GM12878 (cell line): ENCODE data around the gene NDUFS6. TPM values are rescaled to one million over a fixed set of nuclear protein-coding genes. Genes with fewer than 3 reads are reported as not detected.

Experiments
- BHLHE40 ChIP-seq, 2 experiments: fragments of 450-650 bp in 1 of 2; IDR thresholded peaks; 2 replicates each; pipeline ENCODE4 v1.6.1; 2011 to 2017; ENCODE audit warnings: low read depth in 2 of 2, borderline replicate concordance in 1 of 2, improper control_type of control experiment in 1 of 2, low read length in 1 of 2, mild to moderate bottlenecking in 1 of 2
- BRCA1 ChIP-seq: IDR thresholded peaks from 2 replicates; pipeline ENCODE4 v1.6.1; 2011; ENCODE audit warnings: low read depth, low read length, improper control_type of control experiment
- CBX5 ChIP-seq: sonication (generic); IDR thresholded peaks from 2 replicates; pipeline ENCODE4 v1.6.1; 2016; ENCODE audit warnings: low read depth, moderate library complexity, mild to moderate bottlenecking, inconsistent platforms
- EED ChIP-seq: sonication (generic); IDR thresholded peaks from 2 replicates; pipeline ENCODE4 v1.6.1; 2016; ENCODE audit warnings: antibody characterized with exemption, low read depth
- FOXM1 ChIP-seq: IDR thresholded peaks from 2 replicates; pipeline ENCODE4 v1.6.1; 2012; ENCODE audit warnings: low read depth, mild to moderate bottlenecking, inconsistent platforms, low read length, moderate library complexity
- GABPA ChIP-seq: IDR thresholded peaks from 2 replicates; pipeline ENCODE4 v1.6.1; 2014; ENCODE audit warnings: antibody characterized with exemption, low read depth, mild to moderate bottlenecking, inconsistent platforms
- MEF2B ChIP-seq: fragments of 450-650 bp; IDR thresholded peaks from 2 replicates; pipeline ENCODE4 v1.6.1; 2018; ENCODE audit warnings: mild to moderate bottlenecking, moderate library complexity; ENCODE audit not compliant: partially characterized antibody, poor library complexity, severe bottlenecking
- MXI1 ChIP-seq: fragments of 150-350 bp; IDR thresholded peaks from 2 replicates; pipeline ENCODE4 v1.6.1; 2011; ENCODE audit warnings: low read depth, mild to moderate bottlenecking, inconsistent platforms, low read length, improper control_type of control experiment
- PML ChIP-seq: IDR thresholded peaks from 2 replicates; pipeline ENCODE4 v1.6.1; 2012; ENCODE audit warnings: low read length, inconsistent platforms
- POLR2A ChIP-seq: IDR thresholded peaks from 2 replicates; pipeline ENCODE4 v1.6.1; 2011; ENCODE audit warnings: low read depth, mild to moderate bottlenecking, low read length
- SMARCA5 ChIP-seq: fragments of 450-650 bp; IDR thresholded peaks from 2 replicates; pipeline ENCODE4 v1.6.1; 2017; ENCODE audit warnings: mild to moderate bottlenecking
- STAT3 ChIP-seq: IDR thresholded peaks from 2 replicates; pipeline ENCODE4 v1.6.1; 2011; ENCODE audit warnings: low read depth, low read length, improper control_type of control experiment
- TAF1 ChIP-seq: IDR thresholded peaks from 2 replicates; pipeline ENCODE4 v1.6.1; 2011; ENCODE audit warnings: mild to moderate bottlenecking, low read depth, low read length, borderline replicate concordance
- YY1 ChIP-seq: IDR thresholded peaks from 2 replicates; pipeline ENCODE4 v1.6.1; 2011; ENCODE audit warnings: low read depth, mild to moderate bottlenecking, low read length
- ZNF217 ChIP-seq: fragments of 450-650 bp; IDR thresholded peaks from 2 replicates; pipeline ENCODE4 v1.6.1; 2017; ENCODE audit warnings: antibody characterized with exemption, mild to moderate bottlenecking
- polyA plus RNA-seq, 11 experiments: library from polyadenylated mRNA; depleted of rRNA in 4 of 11; unstranded in 6 of 11; stranded (reverse) in 5 of 11; fragments of >200 nt; fragmentation: Nextera tagmentation in 4 of 11; fragmentation: Illumina TruSeq in 1 of 11; extraction: Ambion mirVana in 4 of 11; extraction: Trizol in 1 of 11; gene quantifications; 1 replicate in 1 of 11; 2 replicates in 10 of 11; pipeline versions ENCODE4 v1.2.1 to v1.2.3, GENCODE V29; 2011 to 2016; ENCODE audit warnings: inconsistent platforms in 2 of 11, missing spikeins in 2 of 11, low read depth in 1 of 11
- total RNA-seq, 4 experiments: library from RNA; depleted of rRNA in 3 of 4; stranded (reverse); fragments of >200 nt in 3 of 4; fragmentation: Illumina TruSeq in 1 of 4; extraction: Trizol in 1 of 4; gene quantifications; 2 replicates each; pipeline versions ENCODE4 v1.2.1 to v1.2.3, GENCODE V29; 2013 to 2021
- TF ChIP-seq, protein P1 (sequence below): IDR thresholded peaks from 2 replicates; pipeline ENCODE4 v1.6.1; 2012; ENCODE audit warnings: mild to moderate bottlenecking, low read depth, low read length
- TF ChIP-seq, protein P2 (sequence below): IDR thresholded peaks from 2 replicates; pipeline ENCODE4 v1.6.1; 2011; ENCODE audit warnings: low read depth, mild to moderate bottlenecking, low read length, moderate library complexity, borderline replicate concordance; ENCODE audit errors: extremely low read depth
- TF ChIP-seq, protein P3 (sequence below): fragments of 150-350 bp; IDR thresholded peaks from 2 replicates; pipeline ENCODE4 v1.6.1; 2016; ENCODE audit warnings: low read depth, low read length
- TF ChIP-seq, protein P4 (sequence below): fragments of 450-650 bp; IDR thresholded peaks from 2 replicates; pipeline ENCODE4 v1.6.1; 2017; ENCODE audit warnings: antibody characterized with exemption, mild to moderate bottlenecking, moderate library complexity

NDUFS6 gene
- total and polyA plus RNA-seq, 10 of the 15 experiments (the other 5 are each of a cell fraction or from before 2014, with no cell fraction given): 20.7 to 213 (median 58.3) TPM

DNA sequence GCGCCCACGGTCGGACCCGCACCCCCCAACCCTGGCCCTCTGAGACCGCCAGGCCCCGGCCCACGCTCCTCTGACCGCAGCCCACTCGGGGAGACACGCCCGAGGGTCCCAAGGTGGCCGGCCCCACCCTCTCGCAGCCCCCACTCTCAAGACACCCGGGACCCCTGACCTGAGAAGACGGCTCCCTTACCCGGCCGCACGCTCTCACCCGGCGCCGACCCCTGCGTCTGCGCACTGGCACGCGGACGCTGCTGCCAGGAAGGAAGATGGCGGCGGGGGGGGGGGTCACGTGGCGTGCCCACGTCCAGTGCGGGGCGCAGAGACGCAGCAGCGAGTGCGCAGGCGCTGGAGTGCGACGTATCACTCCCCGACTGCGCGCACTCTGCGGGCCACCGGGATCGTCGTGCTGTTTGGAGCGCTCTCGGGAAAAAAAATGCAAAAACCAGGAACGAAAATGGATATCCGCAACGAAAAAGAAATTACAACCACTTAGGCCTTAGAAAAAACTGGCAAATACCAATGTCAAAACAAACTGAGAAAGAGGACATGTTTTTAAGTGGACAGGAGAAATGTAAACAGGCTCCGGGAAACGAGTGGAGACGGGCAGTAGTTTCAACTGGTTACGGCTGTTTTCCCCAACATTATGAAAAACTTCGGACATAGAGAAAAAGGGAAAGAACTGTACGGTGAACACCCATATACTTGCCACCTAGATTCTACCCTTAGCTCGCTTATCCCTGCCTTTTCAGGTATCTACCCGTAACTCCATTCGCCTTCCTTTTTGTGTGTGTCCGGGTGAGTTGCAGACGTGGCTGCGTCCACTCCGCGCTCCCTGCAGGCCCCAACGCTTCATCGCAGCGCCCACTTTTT is 1.4 kb upstream of the NDUFS6 start, which contains the start of gene MRPL36 (continued):
- TF ChIP-seq, protein P1, sequence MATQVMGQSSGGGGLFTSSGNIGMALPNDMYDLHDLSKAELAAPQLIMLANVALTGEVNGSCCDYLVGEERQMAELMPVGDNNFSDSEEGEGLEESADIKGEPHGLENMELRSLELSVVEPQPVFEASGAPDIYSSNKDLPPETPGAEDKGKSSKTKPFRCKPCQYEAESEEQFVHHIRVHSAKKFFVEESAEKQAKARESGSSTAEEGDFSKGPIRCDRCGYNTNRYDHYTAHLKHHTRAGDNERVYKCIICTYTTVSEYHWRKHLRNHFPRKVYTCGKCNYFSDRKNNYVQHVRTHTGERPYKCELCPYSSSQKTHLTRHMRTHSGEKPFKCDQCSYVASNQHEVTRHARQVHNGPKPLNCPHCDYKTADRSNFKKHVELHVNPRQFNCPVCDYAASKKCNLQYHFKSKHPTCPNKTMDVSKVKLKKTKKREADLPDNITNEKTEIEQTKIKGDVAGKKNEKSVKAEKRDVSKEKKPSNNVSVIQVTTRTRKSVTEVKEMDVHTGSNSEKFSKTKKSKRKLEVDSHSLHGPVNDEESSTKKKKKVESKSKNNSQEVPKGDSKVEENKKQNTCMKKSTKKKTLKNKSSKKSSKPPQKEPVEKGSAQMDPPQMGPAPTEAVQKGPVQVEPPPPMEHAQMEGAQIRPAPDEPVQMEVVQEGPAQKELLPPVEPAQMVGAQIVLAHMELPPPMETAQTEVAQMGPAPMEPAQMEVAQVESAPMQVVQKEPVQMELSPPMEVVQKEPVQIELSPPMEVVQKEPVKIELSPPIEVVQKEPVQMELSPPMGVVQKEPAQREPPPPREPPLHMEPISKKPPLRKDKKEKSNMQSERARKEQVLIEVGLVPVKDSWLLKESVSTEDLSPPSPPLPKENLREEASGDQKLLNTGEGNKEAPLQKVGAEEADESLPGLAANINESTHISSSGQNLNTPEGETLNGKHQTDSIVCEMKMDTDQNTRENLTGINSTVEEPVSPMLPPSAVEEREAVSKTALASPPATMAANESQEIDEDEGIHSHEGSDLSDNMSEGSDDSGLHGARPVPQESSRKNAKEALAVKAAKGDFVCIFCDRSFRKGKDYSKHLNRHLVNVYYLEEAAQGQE: no peak
- TF ChIP-seq FOXM1 (no peak), PML (0 out of 2 replicates have a peak, but pooled peaks have one; percentile 29), SMARCA5 (0 out of 2 replicates have a peak, but pooled peaks have one; percentile 2), POLR2A (peak; percentile 88), YY1 (peak; percentile 98), ZNF217 (no peak), EED (no peak), MXI1 (peak; percentile 83), TAF1 (no peak), STAT3 (no peak), BHLHE40 (IDR thresholded peaks at IDR 0.05; ENCODE audit: borderline replicate concordance in 1 of 2, low read depth in 2 of 2, low read length in 1 of 2) (peak; percentile 59 to 84), MEF2B (no peak), BRCA1 (no peak), GABPA (no peak), CBX5 (peak; percentile 69; the same call in 1 of the 2 replicates)
- TF ChIP-seq, protein P2, sequence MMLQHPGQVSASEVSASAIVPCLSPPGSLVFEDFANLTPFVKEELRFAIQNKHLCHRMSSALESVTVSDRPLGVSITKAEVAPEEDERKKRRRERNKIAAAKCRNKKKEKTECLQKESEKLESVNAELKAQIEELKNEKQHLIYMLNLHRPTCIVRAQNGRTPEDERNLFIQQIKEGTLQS: peak; percentile 79; the same call in 1 of the 2 replicates
- TF ChIP-seq, protein P3, sequence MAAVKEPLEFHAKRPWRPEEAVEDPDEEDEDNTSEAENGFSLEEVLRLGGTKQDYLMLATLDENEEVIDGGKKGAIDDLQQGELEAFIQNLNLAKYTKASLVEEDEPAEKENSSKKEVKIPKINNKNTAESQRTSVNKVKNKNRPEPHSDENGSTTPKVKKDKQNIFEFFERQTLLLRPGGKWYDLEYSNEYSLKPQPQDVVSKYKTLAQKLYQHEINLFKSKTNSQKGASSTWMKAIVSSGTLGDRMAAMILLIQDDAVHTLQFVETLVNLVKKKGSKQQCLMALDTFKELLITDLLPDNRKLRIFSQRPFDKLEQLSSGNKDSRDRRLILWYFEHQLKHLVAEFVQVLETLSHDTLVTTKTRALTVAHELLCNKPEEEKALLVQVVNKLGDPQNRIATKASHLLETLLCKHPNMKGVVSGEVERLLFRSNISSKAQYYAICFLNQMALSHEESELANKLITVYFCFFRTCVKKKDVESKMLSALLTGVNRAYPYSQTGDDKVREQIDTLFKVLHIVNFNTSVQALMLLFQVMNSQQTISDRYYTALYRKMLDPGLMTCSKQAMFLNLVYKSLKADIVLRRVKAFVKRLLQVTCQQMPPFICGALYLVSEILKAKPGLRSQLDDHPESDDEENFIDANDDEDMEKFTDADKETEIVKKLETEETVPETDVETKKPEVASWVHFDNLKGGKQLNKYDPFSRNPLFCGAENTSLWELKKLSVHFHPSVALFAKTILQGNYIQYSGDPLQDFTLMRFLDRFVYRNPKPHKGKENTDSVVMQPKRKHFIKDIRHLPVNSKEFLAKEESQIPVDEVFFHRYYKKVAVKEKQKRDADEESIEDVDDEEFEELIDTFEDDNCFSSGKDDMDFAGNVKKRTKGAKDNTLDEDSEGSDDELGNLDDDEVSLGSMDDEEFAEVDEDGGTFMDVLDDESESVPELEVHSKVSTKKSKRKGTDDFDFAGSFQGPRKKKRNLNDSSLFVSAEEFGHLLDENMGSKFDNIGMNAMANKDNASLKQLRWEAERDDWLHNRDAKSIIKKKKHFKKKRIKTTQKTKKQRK: no peak
- TF ChIP-seq, protein P4, sequence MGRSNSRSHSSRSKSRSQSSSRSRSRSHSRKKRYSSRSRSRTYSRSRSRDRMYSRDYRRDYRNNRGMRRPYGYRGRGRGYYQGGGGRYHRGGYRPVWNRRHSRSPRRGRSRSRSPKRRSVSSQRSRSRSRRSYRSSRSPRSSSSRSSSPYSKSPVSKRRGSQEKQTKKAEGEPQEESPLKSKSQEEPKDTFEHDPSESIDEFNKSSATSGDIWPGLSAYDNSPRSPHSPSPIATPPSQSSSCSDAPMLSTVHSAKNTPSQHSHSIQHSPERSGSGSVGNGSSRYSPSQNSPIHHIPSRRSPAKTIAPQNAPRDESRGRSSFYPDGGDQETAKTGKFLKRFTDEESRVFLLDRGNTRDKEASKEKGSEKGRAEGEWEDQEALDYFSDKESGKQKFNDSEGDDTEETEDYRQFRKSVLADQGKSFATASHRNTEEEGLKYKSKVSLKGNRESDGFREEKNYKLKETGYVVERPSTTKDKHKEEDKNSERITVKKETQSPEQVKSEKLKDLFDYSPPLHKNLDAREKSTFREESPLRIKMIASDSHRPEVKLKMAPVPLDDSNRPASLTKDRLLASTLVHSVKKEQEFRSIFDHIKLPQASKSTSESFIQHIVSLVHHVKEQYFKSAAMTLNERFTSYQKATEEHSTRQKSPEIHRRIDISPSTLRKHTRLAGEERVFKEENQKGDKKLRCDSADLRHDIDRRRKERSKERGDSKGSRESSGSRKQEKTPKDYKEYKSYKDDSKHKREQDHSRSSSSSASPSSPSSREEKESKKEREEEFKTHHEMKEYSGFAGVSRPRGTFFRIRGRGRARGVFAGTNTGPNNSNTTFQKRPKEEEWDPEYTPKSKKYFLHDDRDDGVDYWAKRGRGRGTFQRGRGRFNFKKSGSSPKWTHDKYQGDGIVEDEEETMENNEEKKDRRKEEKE: no peak
